Lower lobe of right lung (tissue), 2 donors: ENCODE results near the gene GABRB3. TPM values are rescaled to one million over a fixed set of nuclear protein-coding genes. Genes with fewer than 3 reads are reported as not detected.

Experiments used
- ATAC-seq, 2 donors: fragments of 200-7000 bp; cut with Tn5 transposase; one replicate each; pipeline ENCODE4 v1.9.1; 2020 to 2022; ENCODE audit warnings: mild to moderate bottlenecking in 2 of 2, moderate library complexity in 2 of 2
- DNase-seq: peaks from one replicate; pipeline ENCODE4 v3.0.0-alpha.2; 2020
- H3K27ac ChIP-seq: fragments of 200-600 bp; one replicate; pipeline ENCODE4 v1.8.0; 2022
- H3K27me3 ChIP-seq: fragments of 200-600 bp; one replicate; pipeline ENCODE4 v1.8.0; 2022; ENCODE audit warnings: low read depth
- H3K36me3 ChIP-seq: fragments of 200-600 bp; one replicate; pipeline ENCODE4 v1.8.0; 2022; ENCODE audit warnings: mild to moderate bottlenecking
- H3K4me1 ChIP-seq: fragments of 200-600 bp; one replicate; pipeline ENCODE4 v1.8.0; 2022
- H3K4me3 ChIP-seq: fragments of 200-600 bp; one replicate; pipeline ENCODE4 v1.8.0; 2022; ENCODE audit warnings: mild to moderate bottlenecking
- H3K9me3 ChIP-seq: fragments of 200-600 bp; one replicate; pipeline ENCODE4 v1.8.0; 2022
- CTCF ChIP-seq: fragments of 200-600 bp; IDR thresholded peaks from one replicate; pipeline ENCODE4 v1.8.0; 2022; ENCODE audit warnings: antibody characterized with exemption, mild to moderate bottlenecking
- intact Hi-C: fragments of 100-400 bp; cut with DNase I; formaldehyde crosslinking; loops from one replicate; pipeline ENCODE4 v1.11.0; 2022
- total RNA-seq: library from RNA; stranded (reverse); fragmentation: NEBNext Ultra II Directional; extraction: Animal tissue kit (Norgen Biotek cat#: 25700); gene quantifications from one replicate; pipeline ENCODE4 v1.2.1, GENCODE V29; 2021
- donor health status: DM: no; HTN: yes; CAD: no; lungs with severe emphysema.

GABRB3 gene
- total RNA-seq, 1 donor from 2014 or later, result 5.5 TPM

GRCh38 chr15:26531489-26531888 is 241.4 kb downstream of the GABRB3 start:
- intact Hi-C loops, result no loop called here

GRCh38 chr15:26525096-26525495 is 247.8 kb downstream of the GABRB3 start:
- no peak for TF ChIP-seq CTCF
- no peak for DNase-seq
- H3K4me1 ChIP-seq, result no peaks in the 10 kb centered on the region
- H3K36me3 ChIP-seq, result no peaks in the 10 kb centered on the region
- H3K27me3 ChIP-seq, result no peaks in the 10 kb centered on the region
- intact Hi-C loops, result no loop called here
- no peak overlapping the region for H3K4me3 ChIP-seq
- ATAC-seq, result no peak
- no peaks in the 10 kb centered on the region for H3K9me3 ChIP-seq
- no peak overlapping the region for H3K27ac ChIP-seq

More at GRCh38 chr15:26531489-26531888, 241.4 kb downstream of the GABRB3 start:
- H3K36me3 ChIP-seq, result no peaks in the 10 kb centered on the region
- no peaks in the 10 kb centered on the region for H3K9me3 ChIP-seq
- H3K27me3 ChIP-seq, result no peaks in the 10 kb centered on the region
- H3K4me3 ChIP-seq, result no peak overlapping the region
- no peak overlapping the region for H3K27ac ChIP-seq
- DNase-seq (no peak), ATAC-seq (no peak)
- no peak for TF ChIP-seq CTCF
- no peaks in the 10 kb centered on the region for H3K4me1 ChIP-seq

- ATAC-seq, result no peak
- TF ChIP-seq CTCF, result no peak
- H3K4me3 ChIP-seq, result no peak overlapping the region
- no peaks in the 10 kb centered on the region for H3K36me3 ChIP-seq
- no peak for DNase-seq
- intact Hi-C loops, result no loop called here
- no peak overlapping the region for H3K27ac ChIP-seq
- no peaks in the 10 kb centered on the region for H3K9me3 ChIP-seq
- H3K4me1 ChIP-seq, result no peaks in the 10 kb centered on the region
- no peaks in the 10 kb centered on the region for H3K27me3 ChIP-seq
Observed at GRCh38 chr15:26521691-26522198, 251.1 kb downstream of the GABRB3 start.

GRCh38 chr15:26521130-26521529 is 251.7 kb downstream of the GABRB3 start:
- DNase-seq, result no peak
- H3K9me3 ChIP-seq, result no peaks in the 10 kb centered on the region
- no peaks in the 10 kb centered on the region for H3K36me3 ChIP-seq
- TF ChIP-seq CTCF, result no peak
- no peak for ATAC-seq
- intact Hi-C loops, result no loop called here
- H3K4me3 ChIP-seq, result no peak overlapping the region
- H3K27me3 ChIP-seq, result no peaks in the 10 kb centered on the region
- no peaks in the 10 kb centered on the region for H3K4me1 ChIP-seq
- no peak overlapping the region for H3K27ac ChIP-seq

GRCh38 chr15:26518885-26519284 is 254.0 kb downstream of the GABRB3 start:
- H3K4me1 ChIP-seq, result no peaks in the 10 kb centered on the region
- TF ChIP-seq CTCF, result no peak
- no peak overlapping the region for H3K4me3 ChIP-seq
- no peaks in the 10 kb centered on the region for H3K27me3 ChIP-seq
- no peak for DNase-seq
- H3K27ac ChIP-seq, result no peak overlapping the region
- no peak for ATAC-seq
- H3K36me3 ChIP-seq, result no peaks in the 10 kb centered on the region
- H3K9me3 ChIP-seq, result no peaks in the 10 kb centered on the region
- intact Hi-C loops, result no loop called here
